Jurkat, Clone E6-1 (cell line): Measurements from ENCODE around the gene ATAT1.
A peak's percentile ranks its signal among the peaks of the same experiment; 100 is the strongest.

Experiments
- DNase-seq: peaks from one replicate; pipeline ENCODE4 v3.0.0-alpha.2; 2011; ENCODE audit warnings: low read depth, low spot score
- H3K4me3 ChIP-seq: 2 replicates; pipeline ENCODE4 v1.5.1; 2011; ENCODE audit warnings: mild to moderate bottlenecking, low read length, control low read depth, moderate library complexity

The ATAT1 gene

GRCh38 chr6:30691208-30691847 lies 64.7 kb downstream of the ATAT1 start:
- peak overlapping the region; percentile 89 for H3K4me3 ChIP-seq
- no peak for DNase-seq
